K562 (cell line): ENCODE results near the gene RO60. TPM values are rescaled to one million over a fixed set of nuclear protein-coding genes. Genes with fewer than 3 reads are reported as not detected.
"Not testable (repeated sequence)": the region's sequence is repeated elsewhere in the genome, so short reads cannot be mapped to it uniquely, and the experiment has no call there.

Experiments used
- ATAC-seq: fragments of 200-7000 bp; cut with Tn5 transposase; 3 replicates; pipeline ENCODE4 v1.9.1; 2020; ENCODE audit warnings: moderate library complexity
- BruUV-seq: library from RNA; stranded (reverse); fragments of 400-500 nt; replicated peaks from 2 replicates; lab custom pipeline; 2021; lab: Mats Ljungman, UMichigan
- CTCF ChIA-PET: fragments of 300-600 bp; formaldehyde crosslinking; extraction: SDS; loops from one replicate; lab custom pipeline; 2021; ENCODE audit warnings: low intra/inter-chr PET ratio; lab: Yijun Ruan, JAX
- POLR2A ChIA-PET: fragments of 300-600, 350-650 bp; sonication (Branson Sonifier 250); formaldehyde crosslinking; extraction: SDS; loops from one replicate; lab custom pipeline; 2021; ENCODE audit warnings: antibody characterized with exemption, inconsistent platforms; lab: Yijun Ruan, JAX
- DNase-seq, 4 experiments: peaks; one replicate each; pipeline versions ENCODE4 v3.0.0 to v3.0.0-alpha.2; 2011 to 2018; ENCODE audit warnings: low spot score in 3 of 4, mixed read lengths in 3 of 4; ENCODE audit errors: extremely low read depth in 1 of 4
- FAIRE-seq: peaks from 2 replicates; lab custom pipeline; 2011; peaks lifted over from hg19 to GRCh38; lab: Jason Lieb, UNC
- H2AFZ ChIP-seq: 2 replicates; pipeline ENCODE4 v1.6.0; 2011; ENCODE audit warnings: low read depth, low read length, control low read depth, inconsistent platforms
- H3K27ac ChIP-seq: fragments of 200-600 bp; 3 replicates; pipeline ENCODE4 v1.8.0; 2011; ENCODE audit warnings: low read depth, mild to moderate bottlenecking, control low read depth, inconsistent platforms, low read length, moderate library complexity, mixed read lengths; ENCODE audit errors: extremely low read depth
- H3K27me3 ChIP-seq, 2 experiments: fragments of 300-600 bp in 1 of 2; 2 replicates in 1 of 2; 3 replicates in 1 of 2; pipeline versions ENCODE4 v1.6.0 to v1.8.0; 2011; ENCODE audit warnings: inconsistent platforms in 2 of 2, low read length in 2 of 2, mild to moderate bottlenecking in 1 of 2, mixed read lengths in 1 of 2, moderate library complexity in 1 of 2; ENCODE audit not compliant: control insufficient read depth in 2 of 2, insufficient read depth in 2 of 2
- H3K36me3 ChIP-seq: fragments of 300-600 bp; 3 replicates; pipeline ENCODE4 v1.8.0; 2011; ENCODE audit warnings: mild to moderate bottlenecking, low read length, inconsistent platforms; ENCODE audit not compliant: control insufficient read depth, insufficient read depth
- H3K4me1 ChIP-seq, 2 experiments: fragments of 200-600 bp in 1 of 2; replicated peaks in 1 of 2; 2 replicates in 1 of 2; 3 replicates in 1 of 2; pipeline versions ENCODE4 v1.5.1 to v1.8.0; 2011; ENCODE audit warnings: inconsistent platforms in 2 of 2, low read length in 2 of 2, mild to moderate bottlenecking in 1 of 2, mixed read lengths in 1 of 2, moderate library complexity in 1 of 2; ENCODE audit not compliant: control insufficient read depth in 2 of 2, insufficient read depth in 2 of 2
- H3K4me2 ChIP-seq: 2 replicates; pipeline ENCODE4 v1.6.1; 2011; ENCODE audit warnings: low read length, control low read depth, inconsistent platforms, mixed read lengths; ENCODE audit not compliant: insufficient read depth
- H3K4me3 ChIP-seq: fragments of 200-600 bp; sonication (generic), shearing (Covaris generic); 2 replicates; pipeline ENCODE4 v1.5.1; 2016; ENCODE audit warnings: control low read depth, inconsistent platforms
- H3K79me2 ChIP-seq: fragments of 200-600 bp; 3 replicates; pipeline ENCODE4 v1.8.0; 2011; ENCODE audit warnings: low read length, inconsistent platforms; ENCODE audit not compliant: control insufficient read depth, insufficient read depth
- H3K9ac ChIP-seq, 2 experiments: 2 replicates each; pipeline versions ENCODE4 v1.6.0 to v1.6.1; 2011; ENCODE audit warnings: low read depth in 2 of 2, low read length in 2 of 2, control low read depth in 1 of 2, inconsistent platforms in 1 of 2, mild to moderate bottlenecking in 1 of 2, mixed read lengths in 1 of 2; ENCODE audit not compliant: insufficient read depth in 1 of 2
- H3K9me1 ChIP-seq: one replicate; pipeline ENCODE4 v1.6.0; 2011; ENCODE audit warnings: inconsistent platforms, mild to moderate bottlenecking, low read length, moderate library complexity; ENCODE audit not compliant: control insufficient read depth, insufficient read depth
- H3K9me3 ChIP-seq: replicated peaks from 2 replicates; pipeline ENCODE4 v1.5.1; 2011; ENCODE audit warnings: low read depth, low read length, inconsistent platforms; ENCODE audit not compliant: control insufficient read depth, insufficient read depth
- H4K20me1 ChIP-seq: replicated peaks from 2 replicates; pipeline ENCODE4 v1.6.1; 2011; ENCODE audit warnings: low read length, inconsistent platforms, mixed read lengths; ENCODE audit not compliant: control insufficient read depth, insufficient read depth
- ZBTB33 ChIP-seq: sonication (generic); formaldehyde crosslinking; IDR thresholded peaks from 2 replicates; pipeline ENCODE4 v1.8.1; 2023; ENCODE audit warnings: mild to moderate bottlenecking, missing genetic modification reagents
- ZNF146 ChIP-seq: IDR thresholded peaks from one replicate; pipeline ENCODE4 v1.6.1; 2018; ENCODE audit warnings: missing compliant biosample characterization; ENCODE audit not compliant: unreplicated experiment
- WGBS: fragments of 100-300 bp; shearing (Covaris generic); methylation state at CpG from one replicate; pipeline ENCODE4 v1.1.6; 2016; ENCODE audit warnings: low coverage, mixed read lengths; ENCODE audit not compliant: insufficient coverage; ENCODE audit errors: missing lambda C conversion rate; 5-methylcytosine and 5-hydroxymethylcytosine counted together
- in situ Hi-C: fragments of 300-500 bp; cut with MboI; formaldehyde crosslinking; loops from 4 replicates; pipeline ENCODE4 v1.15.0; 2018; ENCODE audit warnings: inconsistent platforms, mixed read lengths
- intact Hi-C: fragments of 100-400 bp; cut with micrococcal nuclease; formaldehyde crosslinking; loops from 2 replicates; pipeline ENCODE4 v1.14.2; 2022
- polyA plus RNA-seq, 8 experiments: library from polyadenylated mRNA; depleted of rRNA in 4 of 8; stranded (reverse) in 5 of 8; unstranded in 3 of 8; fragments of >200 nt; fragmentation: Nextera tagmentation in 2 of 8; fragmentation: Illumina TruSeq in 1 of 8; extraction: Ambion mirVana in 2 of 8; extraction: Trizol in 1 of 8; gene quantifications; 2 replicates each; pipeline versions ENCODE4 v1.2.1 to v1.2.3, GENCODE V29; 2011 to 2014; ENCODE audit warnings: inconsistent platforms in 1 of 8, missing spikeins in 1 of 8
- total RNA-seq, 7 experiments: library from RNA; depleted of rRNA in 6 of 7; stranded (reverse); fragments of >200 nt in 6 of 7; fragmentation: Illumina TruSeq in 2 of 7; extraction: Trizol in 2 of 7; gene quantifications; 2 replicates each; pipeline versions ENCODE4 v1.2.1 to v1.2.3, GENCODE V29; 2011 to 2021; ENCODE audit warnings: low replicate concordance in 1 of 7

Gene RO60
- total and polyA plus RNA-seq, 9 of the 15 experiments (the other 6 are each of a cell fraction or from before 2014, with no cell fraction given) = 24.9 to 187 (median 101) TPM

GRCh38 chr1:193032643-193033427, 26.6 kb upstream of the RO60 start:
- H3K4me3 ChIP-seq, BruUV-seq, H3K27me3 ChIP-seq, H3K27ac ChIP-seq, CTCF ChIA-PET, in situ Hi-C loops, H3K9me1 ChIP-seq, ATAC-seq, H3K4me1 ChIP-seq, FAIRE-seq, H2AFZ ChIP-seq, H3K4me2 ChIP-seq, H4K20me1 ChIP-seq, H3K9me3 ChIP-seq, H3K9ac ChIP-seq, DNase-seq: not testable (repeated sequence)
- WGBS = 92% methylated on average over 9 of the region's 9 CpGs
- TF ChIP-seq ZBTB33 (CRISPR knock-in tag) (peak; percentile 90), ZNF146 (peak; percentile 21)
- peaks cover 87% of the 10 kb centered on the region for H3K79me2 ChIP-seq
- intact Hi-C loops = loop anchor here (5.0 kb wide), 1 partner anchor 556 kb away; no protein-coding TSS in a partner anchor
- H3K36me3 ChIP-seq = peaks cover 53% of the 10 kb centered on the region
- POLR2A ChIA-PET = interaction anchor here (1.0 kb wide), 4 partner anchors 9 to 225 kb away, joined by 3 to 6 read pairs (median 4); partner anchors contain the start of gene UCHL5
